NCI-H2196 treated with DMSO at 0.1 percent for 48 hours (cell line): Measurements from ENCODE around the gene HNRNPUL1.

Source experiments
- DNase-seq: peaks from one replicate; lab custom pipeline; 2025; ENCODE audit not compliant: unreplicated experiment; lab: John Stamatoyannopoulos, UW

Gene HNRNPUL1

DNA sequence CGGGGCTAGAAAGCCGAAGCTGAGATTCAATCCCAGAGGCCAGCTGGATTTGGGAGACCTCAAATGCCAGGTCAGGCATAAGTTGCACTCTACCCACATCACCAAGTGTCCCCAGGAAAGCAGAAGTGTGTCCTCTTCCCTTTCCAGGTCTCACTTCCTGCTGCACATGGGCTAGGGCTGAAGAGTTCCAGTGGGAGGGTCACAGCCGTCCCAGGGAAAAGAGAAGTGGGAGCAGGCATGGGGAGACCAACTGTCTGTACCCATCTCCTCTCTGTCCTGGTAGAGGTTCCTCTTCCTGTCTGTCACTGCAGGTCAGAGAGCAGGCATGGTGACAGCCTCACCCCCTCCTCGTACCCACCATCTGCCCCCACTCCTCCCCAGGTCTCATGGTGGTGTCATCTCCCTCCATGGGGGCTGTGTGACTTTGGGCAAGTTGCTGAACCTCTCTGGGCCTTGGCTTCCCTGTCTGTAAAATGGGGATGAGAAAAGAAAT is 30.4 kb upstream of the HNRNPUL1 start:
- DNase-seq: no peak

DNA sequence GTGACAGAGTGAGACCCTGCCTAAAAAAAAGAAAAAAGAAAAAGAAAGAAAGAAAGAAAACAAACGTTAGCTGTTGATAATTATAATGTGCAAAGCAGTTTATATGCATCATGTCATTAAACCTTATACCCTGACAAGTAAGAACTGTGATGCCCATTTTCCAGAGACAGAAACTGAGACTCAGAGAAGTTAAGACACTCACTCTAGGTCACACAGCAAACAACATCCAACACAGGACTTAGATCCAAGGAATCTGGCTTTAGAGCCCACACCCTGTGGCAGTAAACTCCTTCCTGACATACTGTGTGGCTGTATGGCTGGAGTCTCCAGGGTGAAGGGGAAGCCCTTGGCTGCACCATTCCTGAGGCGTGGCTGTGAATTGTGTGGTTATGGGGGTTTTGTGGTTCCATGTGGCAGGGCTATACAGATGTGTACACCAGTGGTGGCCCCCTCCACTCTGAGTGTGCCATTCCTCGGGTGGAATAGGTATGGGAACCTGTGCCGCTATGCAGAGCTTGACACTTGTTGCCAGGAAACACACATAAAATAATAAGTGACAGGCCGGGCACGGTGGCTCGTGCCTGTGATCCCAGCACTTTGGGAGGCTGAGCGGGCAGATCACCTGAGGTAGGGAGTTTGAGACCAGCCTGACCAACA is 29.5 kb upstream of the HNRNPUL1 start:
- no peak for DNase-seq

DNA sequence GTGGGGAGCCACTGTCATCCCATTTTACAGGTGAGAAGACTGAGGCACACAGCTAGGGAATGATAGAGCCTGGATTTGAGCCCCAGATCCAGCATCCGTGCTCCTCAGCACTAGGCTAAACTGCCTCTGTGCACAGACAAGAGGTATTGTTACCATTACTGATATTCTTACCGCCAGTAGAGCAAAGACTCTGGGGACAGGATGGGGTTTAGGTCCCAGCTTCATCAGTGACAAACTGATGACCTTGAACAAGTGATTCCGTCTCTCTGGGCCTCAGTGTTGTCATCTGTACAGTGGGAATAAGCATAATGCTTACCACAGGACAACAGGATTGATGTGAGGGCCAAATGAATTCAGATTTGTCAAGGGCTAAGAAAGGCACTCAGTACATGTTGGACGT is 28.7 kb upstream of the HNRNPUL1 start:
- DNase-seq: no peak

DNA sequence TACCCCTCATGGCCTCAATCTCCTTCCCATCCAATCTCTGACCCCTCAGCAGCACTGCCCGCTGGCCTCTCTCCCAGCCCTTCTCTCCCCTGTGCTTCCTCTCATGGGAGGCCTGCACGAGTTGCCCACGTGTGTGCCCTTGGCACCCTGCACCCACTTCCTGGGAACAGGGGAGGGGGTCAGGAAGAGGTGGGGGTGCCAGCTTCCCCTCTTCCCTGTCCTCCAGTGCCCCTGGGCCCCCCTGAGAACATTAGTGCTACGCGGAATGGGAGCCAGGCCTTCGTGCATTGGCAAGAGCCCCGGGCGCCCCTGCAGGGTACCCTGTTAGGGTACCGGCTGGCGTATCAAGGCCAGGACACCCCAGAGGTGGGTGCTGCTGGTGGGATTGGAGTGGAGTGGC is 25.9 kb upstream of the HNRNPUL1 start:
- DNase-seq: no peak

DNA sequence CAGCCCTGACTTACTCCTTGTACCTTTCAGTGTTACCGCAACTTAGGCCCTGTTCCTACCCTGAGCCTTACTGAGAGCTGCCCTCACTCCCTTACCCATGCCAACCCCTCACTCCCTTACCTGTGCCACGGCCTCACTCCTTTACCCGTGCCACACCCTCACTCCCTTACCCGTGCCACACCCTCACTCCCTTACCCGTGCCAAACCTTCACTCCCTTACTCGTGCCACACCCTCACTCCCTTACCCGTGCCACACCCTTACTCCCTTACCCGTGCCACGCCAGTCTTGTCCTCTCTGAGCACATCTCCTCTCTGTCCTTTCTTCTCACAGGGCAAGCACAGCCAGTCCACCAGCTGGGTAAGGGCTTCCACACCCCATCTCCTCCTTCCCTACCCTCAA is 24.8 kb upstream of the HNRNPUL1 start:
- no peak for DNase-seq

DNA sequence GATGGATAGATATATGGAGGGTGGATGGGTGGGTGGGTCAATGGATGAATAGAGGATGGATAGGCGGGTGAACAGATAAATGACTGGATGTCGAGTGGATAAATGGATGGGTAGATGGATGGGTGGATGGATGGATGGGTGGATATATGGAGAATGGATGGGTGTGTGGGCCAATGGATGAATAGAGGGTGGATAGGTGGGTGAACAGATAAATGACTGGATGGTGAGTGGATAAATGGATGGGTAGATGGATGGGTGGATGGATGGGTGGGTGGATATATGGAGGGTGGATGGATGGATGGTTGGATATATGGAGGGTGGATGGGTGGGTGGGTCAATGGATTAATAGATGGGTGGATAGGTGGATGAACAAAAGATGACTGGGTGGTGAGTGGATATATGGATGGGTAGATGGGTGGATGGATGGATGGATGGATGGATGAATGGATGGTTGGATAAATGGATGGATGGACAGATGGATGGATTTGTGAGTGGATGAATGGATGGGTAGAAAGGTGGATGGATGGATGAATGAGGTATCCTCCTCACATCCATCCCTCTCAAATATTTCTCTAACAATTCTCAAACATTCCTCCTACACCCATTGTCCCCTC is 24.1 kb upstream of the HNRNPUL1 start:
- DNase-seq: no peak

DNA sequence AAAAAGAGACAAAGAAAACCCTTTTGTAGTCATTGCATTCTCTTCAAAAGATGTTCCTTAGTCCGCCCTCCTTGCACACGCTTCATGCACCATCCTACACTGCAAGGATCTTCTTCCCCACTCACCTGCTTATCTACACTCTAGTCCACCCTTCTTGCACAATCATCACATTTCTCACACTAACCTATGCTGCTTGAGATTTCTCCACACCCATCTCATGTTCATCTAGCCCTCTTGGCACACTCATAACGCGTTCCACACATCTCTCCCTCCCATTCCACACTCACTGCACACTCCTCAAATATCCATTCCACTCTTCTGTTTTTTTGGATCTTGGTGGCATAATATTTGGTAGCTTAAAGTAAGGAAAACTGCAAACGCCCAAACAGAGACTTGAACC is 22.3 kb upstream of the HNRNPUL1 start:
- no peak for DNase-seq

DNA sequence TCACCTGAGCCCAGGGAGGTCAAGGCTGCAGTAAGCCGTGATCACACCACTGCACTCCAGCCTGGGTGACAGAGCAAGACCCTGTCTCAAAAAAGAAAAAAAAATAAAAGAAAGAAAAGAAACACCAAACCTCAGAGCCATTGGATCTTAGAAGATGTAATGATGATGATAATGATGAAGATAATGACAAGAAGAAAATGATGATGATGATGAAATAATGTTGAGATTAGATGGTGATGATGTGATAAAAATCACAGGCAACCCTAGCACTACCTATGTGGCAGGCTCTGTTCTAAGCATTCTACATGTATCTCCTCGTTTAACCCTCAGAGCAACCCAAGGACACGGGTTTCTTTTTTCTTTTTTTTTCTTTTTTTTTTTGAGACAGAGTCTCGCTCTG is 20.1 kb upstream of the HNRNPUL1 start:
- DNase-seq: no peak

DNA sequence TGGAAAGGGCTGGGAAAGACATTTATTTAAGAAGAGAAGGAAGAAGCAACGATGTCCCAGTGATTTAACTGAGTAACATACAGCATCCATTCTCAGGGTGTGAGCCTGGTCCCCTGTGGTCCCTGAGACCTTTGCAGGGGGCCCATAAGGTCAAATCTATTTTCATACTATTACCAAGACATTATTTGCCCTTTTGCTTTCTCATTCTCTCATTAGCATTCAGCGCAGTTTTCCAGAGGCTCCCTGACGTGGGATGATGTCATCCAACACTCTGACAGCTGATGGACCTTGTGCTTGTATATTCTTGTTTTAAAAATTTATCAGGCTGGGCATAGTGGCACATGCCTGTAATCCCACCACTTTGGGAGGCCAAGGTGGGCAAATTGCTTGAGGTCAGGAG is 18.3 kb upstream of the HNRNPUL1 start:
- DNase-seq: no peak

DNA sequence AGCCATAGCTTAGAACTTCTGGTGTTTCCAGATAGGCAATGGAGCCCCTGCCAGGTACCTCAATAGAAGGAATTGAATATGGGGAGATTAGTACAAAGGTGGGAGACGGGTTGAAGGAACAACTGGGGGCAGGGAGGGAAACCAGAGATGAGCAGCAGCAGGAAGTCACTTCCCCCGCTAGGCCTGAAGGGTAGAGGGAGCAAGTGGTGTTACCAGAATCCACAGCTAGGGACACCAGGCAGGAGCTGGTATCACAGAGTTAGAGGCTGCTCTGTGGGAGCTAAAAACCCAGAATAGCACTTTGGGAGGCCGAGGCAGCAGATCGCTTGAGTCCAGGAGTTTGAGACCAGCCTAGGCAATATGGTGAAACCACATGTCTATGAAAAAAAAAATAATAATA is 15.3 kb upstream of the HNRNPUL1 start:
- no peak for DNase-seq

DNA sequence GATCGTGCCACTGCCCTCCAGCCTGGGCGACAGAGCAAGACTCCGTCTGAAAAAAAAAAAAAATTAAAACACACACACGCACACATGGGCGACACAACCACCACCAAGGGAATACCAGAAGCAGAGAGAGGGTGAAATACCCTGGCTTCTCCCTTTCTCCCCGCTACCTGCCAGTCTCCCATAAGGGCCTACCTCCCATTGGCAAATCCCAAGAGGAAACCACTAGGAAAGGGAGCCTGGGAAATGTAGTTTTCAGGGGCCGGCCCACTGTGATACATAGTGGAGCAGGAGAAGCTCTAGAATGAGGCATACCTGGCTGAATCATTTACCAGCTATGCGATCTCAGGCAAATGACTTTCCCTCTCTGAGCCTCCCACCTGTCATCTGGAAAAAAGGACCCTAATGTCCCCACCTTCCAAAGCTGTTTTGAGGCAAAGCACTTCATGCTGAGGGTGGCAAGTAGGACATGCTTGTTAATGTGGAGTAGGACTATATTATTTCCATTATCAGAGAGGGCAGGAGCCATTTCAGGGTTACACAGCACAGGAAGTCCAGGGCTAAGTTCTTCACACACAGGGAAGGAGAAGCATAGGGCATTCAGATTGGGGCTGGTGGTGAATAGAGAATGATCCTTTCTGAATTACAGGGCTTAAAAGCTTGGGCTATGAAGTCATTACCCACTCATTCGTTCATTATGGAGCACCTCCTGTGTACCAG is 14.3 kb upstream of the HNRNPUL1 start:
- DNase-seq: no peak

DNA sequence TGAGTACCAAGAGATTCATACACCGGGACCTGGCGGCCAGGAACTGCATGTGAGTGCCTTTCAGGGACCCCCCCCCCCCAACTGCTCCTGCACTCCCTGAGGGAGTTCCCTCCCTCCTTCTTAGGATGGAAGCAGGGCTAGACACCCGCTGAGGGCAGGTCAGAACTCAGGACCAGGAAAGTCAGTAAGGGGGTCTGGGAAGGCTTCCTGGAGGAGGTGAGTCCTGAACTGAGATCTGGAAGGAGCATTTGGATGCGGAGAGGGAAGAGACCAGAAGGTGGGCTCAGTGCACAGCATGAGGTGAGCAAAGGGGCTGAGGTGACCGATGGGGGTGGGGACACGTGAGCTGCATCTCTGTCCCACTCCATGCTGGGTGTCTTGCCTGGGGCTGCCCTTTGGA is 10.5 kb upstream of the HNRNPUL1 start:
- DNase-seq: no peak

DNA sequence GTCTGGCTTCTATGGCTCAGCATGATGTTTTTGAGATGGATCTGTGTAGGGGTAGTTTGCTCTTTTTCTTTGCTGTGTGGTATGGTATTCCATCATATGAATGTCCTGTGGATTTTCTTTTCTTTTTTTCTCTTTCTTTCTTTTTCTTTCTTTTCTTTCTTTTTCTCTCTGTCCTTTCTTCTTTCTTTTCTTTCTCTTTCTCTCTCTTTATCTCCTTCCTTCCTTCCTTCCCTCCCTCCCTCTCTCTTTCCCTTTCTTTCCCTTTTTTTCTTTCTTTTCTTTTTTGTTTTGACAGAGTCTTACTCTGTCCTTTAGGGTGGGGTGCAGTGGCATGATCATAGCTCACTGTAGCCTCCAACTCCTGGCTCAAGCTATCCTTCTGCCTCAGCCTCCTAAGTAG is 9.0 kb upstream of the HNRNPUL1 start:
- no peak for DNase-seq

DNA sequence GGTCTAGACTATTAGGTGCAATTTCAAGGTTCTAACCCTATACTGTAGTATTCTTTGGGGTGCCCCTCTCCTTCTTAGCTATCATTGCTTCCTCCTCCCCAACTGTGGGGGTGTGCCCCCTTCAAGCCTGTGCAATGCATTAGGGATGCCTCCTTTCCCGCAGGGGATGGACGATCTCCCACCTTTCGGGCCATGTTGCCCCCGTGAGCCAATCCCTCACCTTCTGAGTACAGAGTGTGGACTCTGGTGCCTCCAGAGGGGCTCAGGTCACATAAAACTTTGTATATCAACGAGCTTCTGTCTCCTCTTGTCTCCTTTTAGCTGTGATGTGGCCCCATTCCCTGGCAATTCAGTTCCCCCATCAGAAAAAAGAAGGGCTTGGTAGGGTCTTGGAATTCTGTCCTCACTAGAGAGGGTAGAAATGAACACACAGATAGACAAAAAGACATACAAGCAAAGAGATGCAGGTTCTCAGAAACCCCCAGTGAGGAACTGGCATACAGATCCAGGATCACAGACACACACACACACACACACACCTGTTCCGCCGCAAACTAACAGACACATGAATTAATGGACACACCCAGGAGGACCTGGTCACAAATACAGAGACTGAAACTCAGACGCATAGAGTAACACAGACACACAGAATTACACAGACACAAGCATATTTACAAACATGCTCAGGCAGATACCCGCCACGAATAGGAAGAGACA is 2.5 kb upstream of the HNRNPUL1 start:
- no peak for DNase-seq

DNA sequence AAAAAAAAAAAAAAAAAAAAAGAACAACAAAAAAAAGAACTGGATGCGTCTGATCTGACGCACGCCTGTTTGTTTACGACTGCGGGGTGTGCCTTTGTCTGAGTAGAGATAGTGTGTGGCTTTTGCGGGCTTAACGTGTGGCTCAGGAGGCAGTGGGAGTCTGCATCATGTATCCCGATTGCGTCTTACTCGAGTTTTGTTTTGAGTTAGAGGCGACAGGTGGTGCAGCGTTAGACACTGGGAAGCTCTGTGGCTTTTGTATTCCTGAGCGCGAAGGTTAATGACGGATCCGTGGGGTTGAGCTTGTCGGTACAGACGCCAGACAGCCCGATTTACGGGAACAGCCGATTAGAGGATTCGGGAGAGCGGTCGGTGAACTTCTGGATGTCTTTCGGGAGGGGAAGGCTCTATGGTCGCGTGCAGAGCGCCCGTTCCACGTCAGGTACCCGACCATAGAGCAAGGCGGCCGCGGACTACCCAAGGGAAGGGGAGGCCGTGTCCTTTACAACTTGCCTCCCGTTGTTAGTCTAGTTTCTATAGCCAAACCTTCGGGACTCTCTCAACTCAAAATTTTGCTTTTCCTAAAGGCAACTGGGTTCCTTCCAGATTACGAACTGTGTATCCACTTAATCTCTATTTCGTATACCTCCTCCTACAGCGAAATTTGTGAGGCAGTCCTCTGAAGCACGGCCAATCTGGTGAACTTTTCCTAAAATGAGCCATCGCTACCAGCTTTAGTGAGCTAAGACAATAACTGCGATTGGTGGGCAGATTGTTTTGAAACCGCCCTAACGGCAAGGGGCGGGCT is 926 bp upstream of the HNRNPUL1 start:
- DNase-seq: peak; percentile 57

DNA sequence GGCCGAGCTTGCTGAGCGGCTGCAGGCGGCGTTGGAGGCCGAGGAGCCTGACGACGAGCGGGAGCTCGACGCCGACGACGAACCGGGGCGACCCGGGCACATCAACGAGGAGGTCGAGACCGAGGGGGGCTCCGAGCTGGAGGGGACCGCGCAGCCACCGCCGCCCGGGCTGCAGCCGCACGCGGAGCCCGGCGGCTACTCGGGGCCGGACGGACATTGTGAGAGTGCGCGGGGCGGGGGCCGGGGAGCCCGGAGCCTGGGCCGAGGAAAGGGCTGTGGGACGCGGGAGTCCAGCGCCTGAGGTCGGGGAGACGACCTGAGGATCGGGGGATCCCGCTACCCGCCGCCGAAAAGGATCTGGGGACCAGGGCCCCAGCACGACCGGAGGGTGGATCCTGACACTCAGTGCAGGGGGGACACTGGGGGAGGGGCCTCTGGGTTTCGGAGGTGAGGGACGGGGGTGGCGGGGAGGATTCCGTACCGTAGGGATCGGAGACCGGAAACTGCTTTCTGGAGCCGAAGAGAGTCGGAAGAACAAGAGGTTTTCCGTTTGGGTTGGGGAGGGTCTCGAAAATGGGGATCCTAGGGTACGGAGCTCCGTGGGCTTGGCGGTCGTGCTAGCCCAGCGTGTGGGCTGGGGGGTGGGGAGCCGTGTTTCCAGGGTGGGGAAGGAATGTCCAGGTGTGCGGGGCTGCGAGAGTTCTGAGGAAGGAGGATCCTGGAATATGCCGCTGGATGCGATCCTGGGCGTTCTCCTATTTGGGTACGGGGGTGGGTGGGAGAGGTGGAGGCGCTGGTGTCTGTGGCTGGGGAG is 616 bp downstream of the HNRNPUL1 start:
- no peak for DNase-seq

DNA sequence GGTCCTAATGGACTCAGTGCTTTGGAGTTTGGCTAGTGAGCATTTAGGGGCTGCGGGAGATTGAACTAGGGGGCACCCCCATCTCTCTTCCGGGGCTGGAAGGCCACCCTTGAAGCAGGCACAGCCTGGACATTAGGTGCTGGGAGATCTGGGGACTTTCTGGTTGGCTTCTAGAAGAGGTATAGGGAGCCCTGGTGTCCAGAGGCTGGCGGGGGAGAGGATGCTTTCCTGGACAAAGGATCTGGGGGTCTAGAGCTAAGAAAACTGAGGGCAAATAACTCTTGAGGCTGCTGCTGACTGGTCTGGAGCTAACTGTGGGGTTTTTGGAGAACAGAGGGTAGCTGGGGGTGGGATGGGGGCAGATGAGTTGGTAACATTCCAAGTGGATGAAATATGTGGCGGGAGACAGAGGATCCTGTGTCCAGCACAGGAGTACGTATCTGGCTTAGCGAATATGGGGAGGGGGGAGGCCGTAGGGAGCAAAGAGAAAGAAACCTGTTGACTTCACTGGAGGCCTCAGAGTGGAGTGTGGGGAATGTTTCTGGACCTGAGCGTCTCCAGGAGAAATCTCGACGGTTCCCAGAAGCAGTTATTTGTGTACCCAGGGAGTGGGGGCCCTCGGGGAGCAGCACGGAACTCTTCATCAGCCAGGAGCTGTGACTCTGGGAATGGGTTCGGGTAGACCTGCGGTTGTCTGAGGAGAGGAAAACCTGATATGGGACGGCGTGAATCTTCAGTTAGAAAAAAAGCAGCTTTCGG is 1.4 kb downstream of the HNRNPUL1 start:
- no peak for DNase-seq

DNA sequence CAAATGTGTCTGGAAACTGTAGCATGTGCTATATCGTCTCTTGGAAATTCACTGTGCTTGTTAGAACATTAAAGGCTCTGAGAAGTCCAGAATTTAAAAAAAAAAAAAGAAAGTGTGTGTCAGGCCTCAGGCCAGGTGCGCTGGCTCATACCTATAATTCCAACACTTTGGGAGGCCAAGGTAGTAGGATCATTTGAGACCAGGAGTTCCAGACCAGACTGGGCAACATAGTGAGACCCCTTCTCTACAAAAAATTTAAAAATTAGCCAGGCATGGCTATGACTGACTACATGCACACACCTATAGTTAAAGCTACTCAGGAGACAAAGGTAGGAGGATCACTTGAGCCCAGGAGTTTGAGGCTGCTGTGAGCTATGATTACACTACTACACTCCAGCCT is 4.9 kb downstream of the HNRNPUL1 start:
- no peak for DNase-seq

DNA sequence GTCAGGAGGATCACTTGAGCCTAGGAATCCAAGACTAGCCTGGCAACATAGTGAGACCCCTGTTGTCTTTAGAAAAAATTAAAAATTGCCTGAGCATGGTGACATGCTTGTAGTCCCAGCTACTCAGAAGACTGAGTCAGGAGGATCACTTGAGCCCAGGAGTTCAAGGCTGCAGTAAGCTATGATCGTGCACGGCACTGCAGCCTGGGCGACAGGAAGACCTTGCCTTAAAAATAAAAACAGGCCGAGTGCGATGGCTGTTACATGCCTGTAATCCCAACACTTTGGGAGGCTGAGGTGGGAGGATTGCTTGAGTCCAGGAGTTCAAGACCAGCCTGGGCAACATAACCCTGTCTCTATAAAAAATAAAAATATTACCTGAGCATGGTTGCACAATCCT is 5.4 kb downstream of the HNRNPUL1 start:
- no peak for DNase-seq
